BJ (cell line): ENCODE measurements around the gene DPF1. TPM values are rescaled to one million over a fixed set of nuclear protein-coding genes. Genes with fewer than 3 reads are reported as not detected.

Experiments used
- CTCF ChIA-PET: fragments of 350-600 bp; formaldehyde crosslinking; extraction: SDS; loops from one replicate; lab custom pipeline; 2021; ENCODE audit warnings: antibody characterized with exemption, inconsistent platforms; lab: Yijun Ruan, JAX
- POLR2A ChIA-PET: fragments of 300-600 bp; sonication (Branson Sonifier 250); formaldehyde crosslinking; extraction: SDS; loops from one replicate; lab custom pipeline; 2021; ENCODE audit warnings: antibody characterized with exemption; lab: Charles Lee
- DNase-seq: peaks from one replicate; pipeline ENCODE4 v3.0.0-alpha.2; 2011; ENCODE audit warnings: low read depth
- H3K27me3 ChIP-seq: 2 replicates; pipeline ENCODE4 v1.6.0; 2011; ENCODE audit warnings: low read length; ENCODE audit not compliant: control insufficient read depth, insufficient read depth
- H3K36me3 ChIP-seq: 2 replicates; pipeline ENCODE4 v1.5.1; 2011; ENCODE audit warnings: low read length; ENCODE audit not compliant: control insufficient read depth, insufficient read depth
- H3K4me3 ChIP-seq: 2 replicates; pipeline ENCODE4 v1.5.1; 2011; ENCODE audit warnings: low read depth, mild to moderate bottlenecking, control low read depth, low read length
- CTCF ChIP-seq: IDR thresholded peaks from 2 replicates; pipeline ENCODE4 v1.5.1; 2011; ENCODE audit warnings: low read depth, mild to moderate bottlenecking, control low read depth, inconsistent platforms, low read length, moderate library complexity; ENCODE audit not compliant: insufficient read depth
- polyA plus RNA-seq: library from polyadenylated mRNA; depleted of rRNA; stranded (reverse); fragments of >200 nt; gene quantifications from 2 replicates; pipeline ENCODE4 v1.2.3, GENCODE V29; 2011

The DPF1 gene
- polyA plus RNA-seq, 1 experiment, result 2.2 TPM

DNA sequence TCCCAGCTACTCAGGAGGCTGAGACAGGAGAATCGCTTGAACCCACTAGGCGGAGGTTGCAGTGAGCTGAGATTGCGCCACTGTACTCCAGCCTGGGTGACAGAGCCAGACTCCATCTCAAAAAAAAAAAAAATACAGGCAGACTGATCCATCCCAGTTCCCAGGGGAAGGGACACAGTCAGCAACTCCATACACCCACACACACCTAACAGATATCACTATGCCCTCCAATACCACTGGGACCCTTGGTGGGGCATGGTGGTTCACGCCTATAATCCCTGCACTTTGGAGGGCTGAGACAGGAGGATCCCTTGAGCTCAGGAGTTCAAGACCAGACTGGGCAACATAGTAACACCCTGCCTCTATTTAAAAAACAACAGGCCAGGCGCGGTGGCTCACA, 2.6 kb downstream of the DPF1 start:
- ChIA-PET CTCF (interaction anchor here (0.9 to 1.7 kb wide), 3 partner anchors 12 to 318 kb away, joined by 3 to 6 read pairs (median 4); no protein-coding TSS in a partner anchor), POLR2A (no interaction called here)
- H3K27me3 ChIP-seq, result no peaks in the 10 kb centered on the region
- H3K4me3 ChIP-seq, result no peak overlapping the region
- no peak for DNase-seq
- no peak for TF ChIP-seq CTCF
- H3K36me3 ChIP-seq, result no peaks in the 10 kb centered on the region

DNA sequence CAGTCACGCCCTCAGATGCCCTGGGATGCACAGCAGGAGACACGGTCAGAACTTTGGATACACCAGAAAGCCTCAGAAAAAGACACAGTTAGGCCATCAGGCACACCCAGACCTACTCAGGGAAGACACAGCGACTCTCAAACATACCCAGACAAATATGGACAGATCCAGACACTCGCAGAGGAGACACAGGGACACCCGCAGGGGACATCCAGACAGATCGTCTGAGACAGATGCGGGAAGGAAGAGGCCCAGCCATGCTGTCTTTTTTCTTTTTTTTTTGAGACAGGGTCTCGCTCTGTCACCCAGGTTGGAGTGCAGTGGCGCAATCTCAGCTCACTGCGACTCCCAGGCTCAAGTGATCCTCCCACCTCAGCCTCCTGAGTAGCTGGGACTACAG, 4.8 kb downstream of the DPF1 start:
- CTCF ChIA-PET, result no interaction called here
- no peak for TF ChIP-seq CTCF
- POLR2A ChIA-PET, result interaction anchor here (0.6 kb wide), 1 partner anchor 98 kb away, joined by 8 read pairs; no protein-coding TSS in a partner anchor
- Histone ChIP-seq H3K27me3 (no peaks in the 10 kb centered on the region), H3K4me3 (no peak overlapping the region), H3K36me3 (no peaks in the 10 kb centered on the region)
- DNase-seq, result no peak

GRCh38 chr19:38218204-38218603, 5.8 kb downstream of the DPF1 start:
- no peak for TF ChIP-seq CTCF
- ChIA-PET POLR2A (no interaction called here), CTCF (interaction anchor here (0.6 kb wide), 1 partner anchor 66 kb away, joined by 3 read pairs; no protein-coding TSS in a partner anchor)
- no peaks in the 10 kb centered on the region for H3K27me3 ChIP-seq
- H3K4me3 ChIP-seq, result no peak overlapping the region
- DNase-seq, result no peak
- H3K36me3 ChIP-seq, result no peaks in the 10 kb centered on the region

- no peak overlapping the region for H3K4me3 ChIP-seq
- H3K27me3 ChIP-seq, result no peaks in the 10 kb centered on the region
- H3K36me3 ChIP-seq, result no peaks in the 10 kb centered on the region
- POLR2A ChIA-PET, result interaction anchor here (0.6 kb wide), 1 partner anchor 73 kb away, joined by 3 read pairs; no protein-coding TSS in a partner anchor
- CTCF ChIA-PET, result interaction anchor here (0.6 to 1.6 kb wide), 3 partner anchors 11 to 313 kb away, joined by 3 to 5 read pairs (median 3); partner anchors contain the start of gene CATSPERG
- no peak for TF ChIP-seq CTCF
- DNase-seq, result no peak
Measured at GRCh38 chr19:38216785-38217641, 7.0 kb downstream of the DPF1 start.

DNA sequence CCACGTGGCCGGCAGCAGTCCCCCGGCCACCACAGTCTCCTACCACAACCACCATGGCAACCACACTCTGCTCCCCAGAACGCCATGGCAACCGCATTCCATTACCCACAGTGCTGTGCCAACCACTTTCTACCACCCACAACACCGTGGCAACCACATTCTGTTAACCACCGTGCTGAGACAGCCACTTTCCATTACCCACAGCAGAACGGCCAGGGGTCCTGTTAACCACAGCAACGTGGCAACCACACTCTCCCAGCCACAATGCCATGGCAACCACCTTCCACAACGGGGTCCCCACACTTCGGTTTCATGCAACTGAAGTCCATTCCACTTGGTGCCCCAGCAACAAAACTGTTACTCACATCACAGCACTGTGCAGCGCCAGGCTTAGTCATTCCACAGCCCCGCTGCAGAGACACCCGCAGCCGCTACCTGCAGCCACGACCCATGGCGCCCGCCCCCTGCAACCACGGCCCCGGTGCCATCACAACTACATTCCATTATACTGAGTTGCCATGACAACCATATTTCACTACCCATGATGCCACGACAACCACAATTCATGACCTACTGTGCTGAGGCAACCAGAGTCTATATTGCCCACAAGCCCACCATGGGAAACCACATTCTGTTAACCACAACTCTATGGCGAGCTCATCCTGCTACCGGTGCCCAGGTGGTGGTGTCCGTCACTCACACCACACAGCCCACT, 10.0 kb downstream of the DPF1 start:
- no peaks in the 10 kb centered on the region for H3K36me3 ChIP-seq
- TF ChIP-seq CTCF, result no peak
- H3K27me3 ChIP-seq, result no peaks in the 10 kb centered on the region
- H3K4me3 ChIP-seq, result no peak overlapping the region
- no peak for DNase-seq
- ChIA-PET CTCF (no interaction called here), POLR2A (no interaction called here)
